Measurements from ENCODE around the gene TCEA2.

Gene TCEA2

GRCh38 chr20:64101731-64102621, 39.0 kb downstream of the TCEA2 start:
- no peak overlapping the region for H3K9ac ChIP-seq (ENCODE audit: insufficient read length)
- no peak for TF ChIP-seq EZH2 (IDR thresholded peaks at IDR 0.05)
- H3K36me3 ChIP-seq (ENCODE audit: insufficient read depth, low read length) = no peaks in the 10 kb centered on the region
- no peak for DNase-seq (ENCODE audit: low read depth, low spot score)
- H3K4me3 ChIP-seq = peak overlapping the region; percentile 65
- no peak overlapping the region for H3K27ac ChIP-seq
- H3K9me3 ChIP-seq (ENCODE audit: low read depth, low read length) = no peaks in the 10 kb centered on the region

- H3K27ac ChIP-seq = no peak overlapping the region
- H3K9ac ChIP-seq (ENCODE audit: insufficient read length) = no peak overlapping the region
- no peak overlapping the region; the same call in 1 of the 2 replicates for H3K4me3 ChIP-seq
- no peak for DNase-seq (ENCODE audit: low read depth, low spot score)
- no peaks in the 10 kb centered on the region for H3K9me3 ChIP-seq (ENCODE audit: low read depth, low read length)
- no peaks in the 10 kb centered on the region for H3K36me3 ChIP-seq (ENCODE audit: insufficient read depth, low read length)
- TF ChIP-seq FOXP2 (optimal IDR thresholded peaks at IDR 0.05; ENCODE audit: control extremely low read depth, extremely low read length, insufficient read depth) (no peak), POLR2AphosphoS5 (IDR thresholded peaks at IDR 0.05; ENCODE audit: borderline replicate concordance, low read depth, low read length) (no peak), EZH2 (IDR thresholded peaks at IDR 0.05) (no peak)
Observed at GRCh38 chr20:64102647-64103354, 39.8 kb downstream of the TCEA2 start.

GRCh38 chr20:64103871-64104666, 41.1 kb downstream of the TCEA2 start:
- no peak overlapping the region for H3K4me3 ChIP-seq
- no peak for TF ChIP-seq FOXP2 (optimal IDR thresholded peaks at IDR 0.05; ENCODE audit: control extremely low read depth, extremely low read length, insufficient read depth)
- no peak for TF ChIP-seq POLR2AphosphoS5 (IDR thresholded peaks at IDR 0.05; ENCODE audit: borderline replicate concordance, low read depth, low read length)
- no peak for TF ChIP-seq EZH2 (IDR thresholded peaks at IDR 0.05)
- H3K9ac ChIP-seq (ENCODE audit: insufficient read length) = no peak overlapping the region
- H3K9me3 ChIP-seq (ENCODE audit: low read depth, low read length) = no peaks in the 10 kb centered on the region
- DNase-seq (ENCODE audit: low read depth, low spot score) = no peak
- no peaks in the 10 kb centered on the region for H3K36me3 ChIP-seq (ENCODE audit: insufficient read depth, low read length)
- H3K27ac ChIP-seq = no peak overlapping the region

GRCh38 chr20:64104667-64105451, 41.9 kb downstream of the TCEA2 start:
- DNase-seq (ENCODE audit: low read depth, low spot score) = no peak
- Histone ChIP-seq H3K4me3 (no peak overlapping the region), H3K9ac (ENCODE audit: insufficient read length) (no peak overlapping the region), H3K27ac (no peak overlapping the region), H3K36me3 (ENCODE audit: insufficient read depth, low read length) (no peaks in the 10 kb centered on the region), H3K9me3 (ENCODE audit: low read depth, low read length) (no peaks in the 10 kb centered on the region)
- TF ChIP-seq EZH2 (IDR thresholded peaks at IDR 0.05) = no peak
- TF ChIP-seq FOXP2 (optimal IDR thresholded peaks at IDR 0.05; ENCODE audit: control extremely low read depth, extremely low read length, insufficient read depth) = no peak
- TF ChIP-seq POLR2AphosphoS5 (IDR thresholded peaks at IDR 0.05; ENCODE audit: borderline replicate concordance, low read depth, low read length) = no peak

- Histone ChIP-seq H3K9ac (ENCODE audit: insufficient read length) (no peak overlapping the region), H3K4me3 (no peak overlapping the region), H3K36me3 (ENCODE audit: insufficient read depth, low read length) (no peaks in the 10 kb centered on the region), H3K9me3 (ENCODE audit: low read depth, low read length) (no peaks in the 10 kb centered on the region), H3K27ac (no peak overlapping the region)
- no peak for DNase-seq (ENCODE audit: low read depth, low spot score)
- TF ChIP-seq FOXP2 (optimal IDR thresholded peaks at IDR 0.05; ENCODE audit: control extremely low read depth, extremely low read length, insufficient read depth) (no peak), POLR2AphosphoS5 (IDR thresholded peaks at IDR 0.05; ENCODE audit: borderline replicate concordance, low read depth, low read length) (no peak), EZH2 (IDR thresholded peaks at IDR 0.05) (no peak)
Observed at GRCh38 chr20:64105846-64106434, 42.9 kb downstream of the TCEA2 start.

GRCh38 chr20:64106435-64106961, 43.5 kb downstream of the TCEA2 start:
- no peak overlapping the region for H3K4me3 ChIP-seq
- no peaks in the 10 kb centered on the region for H3K36me3 ChIP-seq (ENCODE audit: insufficient read depth, low read length)
- DNase-seq (ENCODE audit: low read depth, low spot score) = no peak
- no peak overlapping the region for H3K9ac ChIP-seq (ENCODE audit: insufficient read length)
- no peaks in the 10 kb centered on the region for H3K9me3 ChIP-seq (ENCODE audit: low read depth, low read length)
- TF ChIP-seq FOXP2 (optimal IDR thresholded peaks at IDR 0.05; ENCODE audit: control extremely low read depth, extremely low read length, insufficient read depth) (no peak), EZH2 (IDR thresholded peaks at IDR 0.05) (no peak), POLR2AphosphoS5 (IDR thresholded peaks at IDR 0.05; ENCODE audit: borderline replicate concordance, low read depth, low read length) (no peak)
- no peak overlapping the region for H3K27ac ChIP-seq

GRCh38 chr20:64106981-64107735, 44.2 kb downstream of the TCEA2 start, which contains the start of gene NPBWR2:
Gene NPBWR2 (minus strand): TSS chr20:64107565. CDS start chr20:64106831, 734 bp downstream.
- no peak within 1 kb of the TSS for H3K27ac ChIP-seq
- no peak for TF ChIP-seq FOXP2 (optimal IDR thresholded peaks at IDR 0.05; ENCODE audit: control extremely low read depth, extremely low read length, insufficient read depth)
- no peak for TF ChIP-seq EZH2 (IDR thresholded peaks at IDR 0.05)
- no peak for TF ChIP-seq POLR2AphosphoS5 (IDR thresholded peaks at IDR 0.05; ENCODE audit: borderline replicate concordance, low read depth, low read length)
- no peak for DNase-seq (ENCODE audit: low read depth, low spot score)
- H3K4me3 ChIP-seq = no peak within 1 kb of the TSS
- no peaks in the 10 kb centered on the region for H3K36me3 ChIP-seq (ENCODE audit: insufficient read depth, low read length)
- no peaks in the 10 kb centered on the region for H3K9me3 ChIP-seq (ENCODE audit: low read depth, low read length)
- no peak within 1 kb of the TSS for H3K9ac ChIP-seq (ENCODE audit: insufficient read length)

Measured in SK-N-MC (cell line).